HG03045 (cell line): ENCODE results near the gene PYCR2.
"Not testable (repeated sequence)": the region's sequence is repeated elsewhere in the genome, so short reads cannot be mapped to it uniquely, and the experiment has no call there.

ENCODE experiments used
- ATAC-seq: cut with Tn5 transposase; IDR thresholded peaks from one replicate; pipeline ENCODE4 v1.9.1; 2021; ENCODE audit warnings: mild to moderate bottlenecking, moderate library complexity; ENCODE audit not compliant: unreplicated experiment

Gene PYCR2

GRCh38 chr1:225923692-225924555 is at the start of gene PYCR2:
PYCR2 (minus strand) TSS chr1:225924250; CDS start chr1:225924110, 140 bp downstream.
- peak; percentile 98 for ATAC-seq

- no peak for ATAC-seq
Measured at GRCh38 chr1:225973158-225973557, 49.1 kb upstream of the PYCR2 start.

GRCh38 chr1:225972344-225973152 is 48.5 kb upstream of the PYCR2 start:
- ATAC-seq = no peak

- ATAC-seq = not testable (repeated sequence)
Measured at GRCh38 chr1:225970592-225971157, 46.6 kb upstream of the PYCR2 start.

- not testable (repeated sequence) for ATAC-seq
Measured at GRCh38 chr1:225969751-225970150, 45.7 kb upstream of the PYCR2 start.

- ATAC-seq = no peak
Measured at GRCh38 chr1:225965231-225965630, 41.2 kb upstream of the PYCR2 start.

- no peak for ATAC-seq
Measured at GRCh38 chr1:225963735-225964530, 39.9 kb upstream of the PYCR2 start.

GRCh38 chr1:225962440-225962975 is 38.5 kb upstream of the PYCR2 start:
- ATAC-seq = peak; percentile 76

GRCh38 chr1:225961659-225962439 is 37.8 kb upstream of the PYCR2 start:
- ATAC-seq = no peak

GRCh38 chr1:225958041-225958440 is 34.0 kb upstream of the PYCR2 start:
- no peak for ATAC-seq

- no peak for ATAC-seq
Measured at GRCh38 chr1:225954753-225955152, 30.7 kb upstream of the PYCR2 start.

GRCh38 chr1:225953315-225953714 is 29.3 kb upstream of the PYCR2 start:
- ATAC-seq = no peak

GRCh38 chr1:225950905-225951497 is 27.0 kb upstream of the PYCR2 start:
- no peak for ATAC-seq

GRCh38 chr1:225949041-225949440 is 25.0 kb upstream of the PYCR2 start:
- no peak for ATAC-seq

- no peak for ATAC-seq
Measured at GRCh38 chr1:225946803-225947202, 22.8 kb upstream of the PYCR2 start.

- ATAC-seq = no peak
Measured at GRCh38 chr1:225946082-225946620, 22.1 kb upstream of the PYCR2 start.

GRCh38 chr1:225945564-225945963 is 21.5 kb upstream of the PYCR2 start:
- no peak for ATAC-seq

- ATAC-seq = peak; percentile 44
Measured at GRCh38 chr1:225944951-225945350, 20.9 kb upstream of the PYCR2 start.

GRCh38 chr1:225944387-225944786 is 20.3 kb upstream of the PYCR2 start:
- ATAC-seq = no peak
